WTC11 (cell line): ENCODE measurements around the gene SPESP1. TPM values are rescaled to one million over a fixed set of nuclear protein-coding genes. Genes with fewer than 3 reads are reported as not detected.

Source experiments
- ATAC-seq: fragments of 200-7000 bp; cut with Tn5 transposase; 2 replicates; pipeline ENCODE4 v1.10.0; 2021; ENCODE audit warnings: mild to moderate bottlenecking, moderate library complexity
- CTCF ChIA-PET: fragments of 300-600 bp; sonication (Branson Sonifier 250); formaldehyde crosslinking; loops from one replicate; lab custom pipeline; 2021; ENCODE audit warnings: antibody characterized with exemption; lab: Charles Lee
- POLR2A ChIA-PET: fragments of 350-600 bp; sonication (Branson Sonifier 250); formaldehyde crosslinking; loops from one replicate; lab custom pipeline; 2021; ENCODE audit warnings: antibody characterized with exemption; lab: Charles Lee
- DNase-seq: peaks from one replicate; pipeline ENCODE4 v3.0.0; 2021; ENCODE audit warnings: low spot score
- H3K27ac Mint-ChIP-seq: 2 replicates; pipeline ENCODE4 v1.8.0; 2021; ENCODE audit warnings: mixed read lengths
- H3K27me3 Mint-ChIP-seq: 2 replicates; pipeline ENCODE4 v1.8.0; 2021; ENCODE audit warnings: low read depth, mild to moderate bottlenecking, moderate library complexity, mixed read lengths
- H3K36me3 Mint-ChIP-seq: 2 replicates; pipeline ENCODE4 v1.8.0; 2021; ENCODE audit warnings: mixed read lengths
- H3K4me1 Mint-ChIP-seq: 2 replicates; pipeline ENCODE4 v1.8.0; 2022; ENCODE audit warnings: mixed read lengths
- H3K4me3 Mint-ChIP-seq: 2 replicates; pipeline ENCODE4 v1.8.0; 2021; ENCODE audit warnings: mild to moderate bottlenecking, moderate library complexity, mixed read lengths
- H3K9me3 Mint-ChIP-seq: 2 replicates; pipeline ENCODE4 v1.8.0; 2021; ENCODE audit warnings: mixed read lengths
- ATF1 ChIP-seq: sonication (generic); formaldehyde crosslinking; IDR thresholded peaks from 2 replicates; pipeline ENCODE4 v1.8.1; 2023; ENCODE audit warnings: mild to moderate bottlenecking, moderate library complexity, missing genetic modification reagents
- CREB1 ChIP-seq: sonication (generic); formaldehyde crosslinking; IDR thresholded peaks from 2 replicates; pipeline ENCODE4 v1.8.0; 2023; ENCODE audit warnings: mild to moderate bottlenecking, missing genetic modification reagents
- ESRRA ChIP-seq: sonication (generic); formaldehyde crosslinking; IDR thresholded peaks from 2 replicates; pipeline ENCODE4 v1.8.1; 2022; ENCODE audit warnings: mild to moderate bottlenecking, missing genetic modification reagents, borderline replicate concordance
- FOXJ3 ChIP-seq: sonication (generic); formaldehyde crosslinking; IDR thresholded peaks from 2 replicates; pipeline ENCODE4 v1.9.0; 2021; ENCODE audit warnings: missing genetic modification reagents, mild to moderate bottlenecking, borderline replicate concordance
- IRF2 ChIP-seq: sonication (generic); formaldehyde crosslinking; IDR thresholded peaks from 2 replicates; pipeline ENCODE4 v1.8.0; 2022; ENCODE audit warnings: low read depth, missing genetic modification reagents, borderline replicate concordance
- JAZF1 ChIP-seq: fragments of 250-450 bp; sonication (Bioruptor Pico); IDR thresholded peaks from 2 replicates; pipeline ENCODE4 v1.9.0; 2021; ENCODE audit warnings: moderate library complexity, mild to moderate bottlenecking, inconsistent platforms
- NFE2L1 ChIP-seq: sonication (generic); formaldehyde crosslinking; IDR thresholded peaks from 2 replicates; pipeline ENCODE4 v1.8.1; 2023; ENCODE audit warnings: missing genetic modification reagents
- NR1H2 ChIP-seq: sonication (generic); formaldehyde crosslinking; IDR thresholded peaks from 2 replicates; pipeline ENCODE4 v1.9.0; 2021; ENCODE audit warnings: mild to moderate bottlenecking, moderate library complexity, missing genetic modification reagents
- NR2C2 ChIP-seq: sonication (generic); formaldehyde crosslinking; IDR thresholded peaks from 2 replicates; pipeline ENCODE4 v1.8.0; 2022; ENCODE audit warnings: mild to moderate bottlenecking, missing genetic modification reagents
- PRDM15 ChIP-seq: sonication (generic); formaldehyde crosslinking; IDR thresholded peaks from 2 replicates; pipeline ENCODE4 v1.8.0; 2022; ENCODE audit warnings: missing genetic modification reagents
- PRRX2 ChIP-seq: fragments of 250-450 bp; sonication (Bioruptor Pico); IDR thresholded peaks from 2 replicates; pipeline ENCODE4 v1.8.0; 2021; ENCODE audit warnings: mild to moderate bottlenecking
- SMAD3 ChIP-seq: sonication (generic); formaldehyde crosslinking; IDR thresholded peaks from 2 replicates; pipeline ENCODE4 v1.8.0; 2022; ENCODE audit warnings: missing genetic modification reagents, mild to moderate bottlenecking, borderline replicate concordance
- SOX15 ChIP-seq: fragments of 250-450 bp; sonication (Bioruptor Pico); IDR thresholded peaks from 2 replicates; pipeline ENCODE4 v1.9.0; 2021; ENCODE audit warnings: mild to moderate bottlenecking
- SP1 ChIP-seq: sonication (generic); formaldehyde crosslinking; conservative IDR thresholded peaks from 2 replicates; pipeline ENCODE4 v1.8.1; 2022; ENCODE audit warnings: missing genetic modification reagents
- TCF7 ChIP-seq: sonication (generic); formaldehyde crosslinking; IDR thresholded peaks from 2 replicates; pipeline ENCODE4 v1.8.0; 2022; ENCODE audit warnings: mild to moderate bottlenecking, low read depth, missing genetic modification reagents, moderate library complexity
- TEAD1 ChIP-seq: sonication (generic); formaldehyde crosslinking; IDR thresholded peaks from 2 replicates; pipeline ENCODE4 v1.8.0; 2022; ENCODE audit warnings: mild to moderate bottlenecking, missing genetic modification reagents
- ZBTB43 ChIP-seq: sonication (generic); formaldehyde crosslinking; IDR thresholded peaks from 2 replicates; pipeline ENCODE4 v1.8.1; 2023; ENCODE audit warnings: mild to moderate bottlenecking, missing genetic modification reagents
- ZMAT4 ChIP-seq: fragments of 250-450 bp; sonication (Bioruptor Pico); IDR thresholded peaks from 2 replicates; pipeline ENCODE4 v1.9.0; 2021; ENCODE audit warnings: mild to moderate bottlenecking
- ZNF425 ChIP-seq: fragments of 250-450 bp; sonication (Bioruptor Pico); conservative IDR thresholded peaks from 2 replicates; pipeline ENCODE4 v1.9.0; 2021; ENCODE audit warnings: mild to moderate bottlenecking
- total RNA-seq: library from RNA; stranded (reverse); gene quantifications from 3 replicates; pipeline ENCODE4 v1.2.3, GENCODE V29; 2021

Gene SPESP1
- total RNA-seq, 1 experiment from 2014 or later = not detected

GRCh38 chr15:68907396-68907923, 22.9 kb upstream of the SPESP1 start:
- DNase-seq (no peak), ATAC-seq (no peak)
- Mint-ChIP-seq H3K9me3 (no peaks in the 10 kb centered on the region), H3K27ac (no peak overlapping the region), H3K4me1 (0 out of 2 replicates have a peak, but pooled peaks cover 4% of the 10 kb centered on the region), H3K36me3 (no peaks in the 10 kb centered on the region), H3K27me3 (peaks cover 4% of the 10 kb centered on the region; the same call in 1 of the 2 replicates), H3K4me3 (no peak overlapping the region)
- ChIA-PET CTCF (interaction anchor here (1.0 kb wide), 1 partner anchor 124 kb away, joined by 3 read pairs; no protein-coding TSS in a partner anchor), POLR2A (no interaction called here)
- TF ChIP-seq ZBTB43 (CRISPR knock-in tag) (no peak), NR2C2 (CRISPR knock-in tag) (no peak), NFE2L1 (CRISPR knock-in tag) (no peak), NR1H2 (no peak), ATF1 (CRISPR knock-in tag) (no peak)

GRCh38 chr15:68909601-68910100, 20.7 kb upstream of the SPESP1 start:
- Mint-ChIP-seq H3K4me3 (no peak overlapping the region), H3K36me3 (no peaks in the 10 kb centered on the region), H3K27ac (no peak overlapping the region), H3K9me3 (no peaks in the 10 kb centered on the region), H3K27me3 (peaks cover 4% of the 10 kb centered on the region; the same call in 1 of the 2 replicates), H3K4me1 (no peaks in the 10 kb centered on the region)
- ATAC-seq (no peak), DNase-seq (no peak)
- ChIA-PET CTCF (interaction anchor here (2.5 kb wide), 1 partner anchor 15 kb away, joined by 9 read pairs; no protein-coding TSS in a partner anchor), POLR2A (no interaction called here)
- TF ChIP-seq ZMAT4 (CRISPR knock-in tag) (no peak), IRF2 (CRISPR knock-in tag) (no peak), PRDM15 (no peak), TCF7 (CRISPR knock-in tag) (no peak), ESRRA (CRISPR knock-in tag) (no peak), SOX15 (CRISPR knock-in tag) (no peak), CREB1 (CRISPR knock-in tag) (no peak), ZNF425 (no peak)

- peaks cover 3% of the 10 kb centered on the region for H3K9me3 Mint-ChIP-seq
- TF ChIP-seq ESRRA (CRISPR knock-in tag) (no peak), TEAD1 (CRISPR knock-in tag) (no peak), PRRX2 (CRISPR knock-in tag) (no peak), SP1 (CRISPR knock-in tag) (no peak), JAZF1 (CRISPR knock-in tag) (no peak), FOXJ3 (CRISPR knock-in tag) (no peak), SMAD3 (CRISPR knock-in tag) (no peak)
- TF ChIP-seq, all 79 proteins: peak for 0
- Mint-ChIP-seq H3K4me1 (no peaks in the 10 kb centered on the region), H3K27ac (no peak overlapping the region), H3K36me3 (no peaks in the 10 kb centered on the region), H3K27me3 (peaks cover 4% of the 10 kb centered on the region; the same call in 1 of the 2 replicates), H3K4me3 (no peak overlapping the region)
- ChIA-PET POLR2A (no interaction called here), CTCF (interaction anchor here (0.8 to 2.5 kb wide), 2 partner anchors 15 to 34 kb away, joined by 3 to 9 read pairs; no protein-coding TSS in a partner anchor)
- ATAC-seq (no peak), DNase-seq (no peak)
These were observed 20.0 kb upstream of the SPESP1 start for GRCh38 chr15:68910341-68910740.
